Liver (tissue), 3 donors: Measurements from ENCODE around the gene HDGFL3.

ENCODE experiments used
- EGR1 ChIP-seq, 2 donors: IDR thresholded peaks; 2 replicates each; pipeline ENCODE4 v1.6.1; 2016 to 2018; ENCODE audit warnings: antibody characterized with exemption in 2 of 2, low read depth in 2 of 2
- FOXA1 ChIP-seq: IDR thresholded peaks from 2 replicates; pipeline ENCODE4 v1.6.1; 2016; ENCODE audit warnings: antibody characterized with exemption
- FOXA2 ChIP-seq: IDR thresholded peaks from 2 replicates; pipeline ENCODE4 v1.6.1; 2016; ENCODE audit warnings: antibody characterized with exemption
- GABPA ChIP-seq, 2 donors: IDR thresholded peaks in 1 of 2; conservative IDR thresholded peaks in 1 of 2; 2 replicates each; pipeline ENCODE4 v1.6.1; 2016; ENCODE audit warnings: antibody characterized with exemption in 2 of 2, mild to moderate bottlenecking in 1 of 2, moderate library complexity in 1 of 2
- JUND ChIP-seq, 2 donors: IDR thresholded peaks; 2 replicates each; pipeline ENCODE4 v1.6.1; 2016; ENCODE audit warnings: antibody characterized with exemption in 2 of 2
- NR2F2 ChIP-seq: IDR thresholded peaks from 2 replicates; pipeline ENCODE4 v1.6.1; 2016; ENCODE audit warnings: antibody characterized with exemption
- RAD21 ChIP-seq, 2 donors: IDR thresholded peaks; 2 replicates each; pipeline ENCODE4 v1.6.1; 2016; ENCODE audit warnings: antibody characterized with exemption in 2 of 2, mild to moderate bottlenecking in 2 of 2
- RXRA ChIP-seq, 2 donors: IDR thresholded peaks; 2 replicates each; pipeline ENCODE4 v1.6.1; 2017 to 2018; ENCODE audit warnings: antibody characterized with exemption in 2 of 2, mild to moderate bottlenecking in 1 of 2
- SP1 ChIP-seq: IDR thresholded peaks from 2 replicates; pipeline ENCODE4 v1.6.1; 2018; ENCODE audit warnings: antibody characterized with exemption, mild to moderate bottlenecking
- TAF1 ChIP-seq: conservative IDR thresholded peaks from 2 replicates; pipeline ENCODE4 v1.6.1; 2016; ENCODE audit warnings: antibody characterized with exemption, mild to moderate bottlenecking
- YY1 ChIP-seq: IDR thresholded peaks from 2 replicates; pipeline ENCODE4 v1.6.1; 2016; ENCODE audit warnings: antibody characterized with exemption, mild to moderate bottlenecking
- TF ChIP-seq, protein P1 (sequence below): fragments of 150-350 bp; IDR thresholded peaks from 2 replicates; pipeline ENCODE4 v1.5.1; 2017; ENCODE audit warnings: improper control_type of control experiment, low read depth, low read length; ENCODE audit not compliant: missing input control
- TF ChIP-seq, protein P2 (sequence below): IDR thresholded peaks from 2 replicates; pipeline ENCODE4 v1.6.1; 2016; ENCODE audit warnings: antibody characterized with exemption, mild to moderate bottlenecking
- TF ChIP-seq, protein P3 (sequence below): IDR thresholded peaks from 2 replicates; pipeline ENCODE4 v1.6.1; 2016; ENCODE audit warnings: antibody characterized with exemption
- donor health status: healthy.
- donor health status: healthy.

DNA sequence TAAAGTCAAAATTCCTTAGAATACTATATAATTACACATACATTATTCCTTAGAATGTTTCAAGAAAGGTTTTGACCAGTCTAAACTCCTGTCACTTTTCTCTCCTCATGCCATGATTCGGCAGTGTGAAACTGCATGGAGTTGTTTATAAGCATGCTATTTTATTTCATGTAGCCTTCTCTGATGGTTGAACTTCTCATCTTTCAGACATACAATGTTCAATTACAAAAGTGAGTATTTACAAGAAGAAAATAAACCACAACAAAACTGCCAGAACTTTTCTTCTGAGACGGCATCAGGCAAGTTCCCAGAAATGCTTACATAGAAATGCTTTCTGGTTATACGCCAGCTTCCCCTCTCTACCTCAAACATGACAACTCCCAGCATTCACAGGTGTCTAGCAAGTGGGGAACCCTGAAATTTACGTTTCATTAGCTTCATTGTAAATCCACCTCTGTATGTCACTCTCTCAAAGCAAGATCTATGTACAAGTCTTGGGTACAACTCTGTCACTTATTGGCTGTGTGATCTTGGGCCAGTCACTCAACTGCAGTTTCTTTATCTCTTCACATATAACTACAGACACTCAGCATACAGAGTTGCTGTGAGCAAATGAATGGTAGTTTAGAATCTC is 42.7 kb downstream of the HDGFL3 start:
- TF ChIP-seq YY1 (no peak), EGR1 (IDR thresholded peaks at IDR 0.05; ENCODE audit: low read depth in 2 of 2) (no peak), RAD21 (IDR thresholded peaks at IDR 0.05) (no peak), JUND (IDR thresholded peaks at IDR 0.05) (no peak), SP1 (no peak), RXRA (IDR thresholded peaks at IDR 0.05) (no peak), GABPA (IDR thresholded peaks at IDR 0.05 in 1 of 2, conservative IDR thresholded peaks at IDR 0.05 in 1 of 2) (no peak), FOXA2 (no peak), NR2F2 (no peak), TAF1 (no peak), FOXA1 (no peak)
- TF ChIP-seq, protein P1, sequence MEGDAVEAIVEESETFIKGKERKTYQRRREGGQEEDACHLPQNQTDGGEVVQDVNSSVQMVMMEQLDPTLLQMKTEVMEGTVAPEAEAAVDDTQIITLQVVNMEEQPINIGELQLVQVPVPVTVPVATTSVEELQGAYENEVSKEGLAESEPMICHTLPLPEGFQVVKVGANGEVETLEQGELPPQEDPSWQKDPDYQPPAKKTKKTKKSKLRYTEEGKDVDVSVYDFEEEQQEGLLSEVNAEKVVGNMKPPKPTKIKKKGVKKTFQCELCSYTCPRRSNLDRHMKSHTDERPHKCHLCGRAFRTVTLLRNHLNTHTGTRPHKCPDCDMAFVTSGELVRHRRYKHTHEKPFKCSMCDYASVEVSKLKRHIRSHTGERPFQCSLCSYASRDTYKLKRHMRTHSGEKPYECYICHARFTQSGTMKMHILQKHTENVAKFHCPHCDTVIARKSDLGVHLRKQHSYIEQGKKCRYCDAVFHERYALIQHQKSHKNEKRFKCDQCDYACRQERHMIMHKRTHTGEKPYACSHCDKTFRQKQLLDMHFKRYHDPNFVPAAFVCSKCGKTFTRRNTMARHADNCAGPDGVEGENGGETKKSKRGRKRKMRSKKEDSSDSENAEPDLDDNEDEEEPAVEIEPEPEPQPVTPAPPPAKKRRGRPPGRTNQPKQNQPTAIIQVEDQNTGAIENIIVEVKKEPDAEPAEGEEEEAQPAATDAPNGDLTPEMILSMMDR = no peak
- TF ChIP-seq, protein P2, sequence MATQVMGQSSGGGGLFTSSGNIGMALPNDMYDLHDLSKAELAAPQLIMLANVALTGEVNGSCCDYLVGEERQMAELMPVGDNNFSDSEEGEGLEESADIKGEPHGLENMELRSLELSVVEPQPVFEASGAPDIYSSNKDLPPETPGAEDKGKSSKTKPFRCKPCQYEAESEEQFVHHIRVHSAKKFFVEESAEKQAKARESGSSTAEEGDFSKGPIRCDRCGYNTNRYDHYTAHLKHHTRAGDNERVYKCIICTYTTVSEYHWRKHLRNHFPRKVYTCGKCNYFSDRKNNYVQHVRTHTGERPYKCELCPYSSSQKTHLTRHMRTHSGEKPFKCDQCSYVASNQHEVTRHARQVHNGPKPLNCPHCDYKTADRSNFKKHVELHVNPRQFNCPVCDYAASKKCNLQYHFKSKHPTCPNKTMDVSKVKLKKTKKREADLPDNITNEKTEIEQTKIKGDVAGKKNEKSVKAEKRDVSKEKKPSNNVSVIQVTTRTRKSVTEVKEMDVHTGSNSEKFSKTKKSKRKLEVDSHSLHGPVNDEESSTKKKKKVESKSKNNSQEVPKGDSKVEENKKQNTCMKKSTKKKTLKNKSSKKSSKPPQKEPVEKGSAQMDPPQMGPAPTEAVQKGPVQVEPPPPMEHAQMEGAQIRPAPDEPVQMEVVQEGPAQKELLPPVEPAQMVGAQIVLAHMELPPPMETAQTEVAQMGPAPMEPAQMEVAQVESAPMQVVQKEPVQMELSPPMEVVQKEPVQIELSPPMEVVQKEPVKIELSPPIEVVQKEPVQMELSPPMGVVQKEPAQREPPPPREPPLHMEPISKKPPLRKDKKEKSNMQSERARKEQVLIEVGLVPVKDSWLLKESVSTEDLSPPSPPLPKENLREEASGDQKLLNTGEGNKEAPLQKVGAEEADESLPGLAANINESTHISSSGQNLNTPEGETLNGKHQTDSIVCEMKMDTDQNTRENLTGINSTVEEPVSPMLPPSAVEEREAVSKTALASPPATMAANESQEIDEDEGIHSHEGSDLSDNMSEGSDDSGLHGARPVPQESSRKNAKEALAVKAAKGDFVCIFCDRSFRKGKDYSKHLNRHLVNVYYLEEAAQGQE = no peak
- TF ChIP-seq, protein P3, sequence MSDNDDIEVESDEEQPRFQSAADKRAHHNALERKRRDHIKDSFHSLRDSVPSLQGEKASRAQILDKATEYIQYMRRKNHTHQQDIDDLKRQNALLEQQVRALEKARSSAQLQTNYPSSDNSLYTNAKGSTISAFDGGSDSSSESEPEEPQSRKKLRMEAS = no peak
